ENCODE data around the gene POU2F2.

DNA sequence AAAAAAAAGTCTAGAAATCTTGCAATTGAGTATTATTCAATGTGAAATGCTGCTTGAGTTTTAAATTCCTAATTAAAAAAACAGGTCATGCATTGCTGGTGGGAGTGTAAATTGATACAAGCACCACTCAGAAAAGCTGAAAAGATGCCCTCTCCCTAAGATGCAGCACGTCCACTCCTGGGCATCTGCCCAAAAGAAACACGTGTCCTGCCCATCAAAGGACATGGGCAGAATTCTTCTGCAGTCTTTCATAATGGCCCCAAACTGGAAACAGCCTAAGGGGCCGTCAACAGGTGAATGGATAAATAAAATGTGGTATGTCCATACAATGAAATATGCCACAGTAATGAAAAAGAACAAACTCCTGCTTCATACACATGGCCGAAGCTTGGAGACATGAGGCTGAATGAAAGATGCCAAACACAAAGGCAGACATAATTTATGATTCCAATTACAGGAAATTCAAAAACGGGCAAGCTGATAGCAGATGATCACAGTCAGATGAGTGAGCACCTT lies 7.8 kb downstream of the POU2F2 start:
- TF ChIP-seq, protein P1, sequence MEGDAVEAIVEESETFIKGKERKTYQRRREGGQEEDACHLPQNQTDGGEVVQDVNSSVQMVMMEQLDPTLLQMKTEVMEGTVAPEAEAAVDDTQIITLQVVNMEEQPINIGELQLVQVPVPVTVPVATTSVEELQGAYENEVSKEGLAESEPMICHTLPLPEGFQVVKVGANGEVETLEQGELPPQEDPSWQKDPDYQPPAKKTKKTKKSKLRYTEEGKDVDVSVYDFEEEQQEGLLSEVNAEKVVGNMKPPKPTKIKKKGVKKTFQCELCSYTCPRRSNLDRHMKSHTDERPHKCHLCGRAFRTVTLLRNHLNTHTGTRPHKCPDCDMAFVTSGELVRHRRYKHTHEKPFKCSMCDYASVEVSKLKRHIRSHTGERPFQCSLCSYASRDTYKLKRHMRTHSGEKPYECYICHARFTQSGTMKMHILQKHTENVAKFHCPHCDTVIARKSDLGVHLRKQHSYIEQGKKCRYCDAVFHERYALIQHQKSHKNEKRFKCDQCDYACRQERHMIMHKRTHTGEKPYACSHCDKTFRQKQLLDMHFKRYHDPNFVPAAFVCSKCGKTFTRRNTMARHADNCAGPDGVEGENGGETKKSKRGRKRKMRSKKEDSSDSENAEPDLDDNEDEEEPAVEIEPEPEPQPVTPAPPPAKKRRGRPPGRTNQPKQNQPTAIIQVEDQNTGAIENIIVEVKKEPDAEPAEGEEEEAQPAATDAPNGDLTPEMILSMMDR (IDR thresholded peaks at IDR 0.05), result no peak
- no peak for TF ChIP-seq POLR2A (IDR thresholded peaks at IDR 0.05)
